ENCODE measurements around the gene SMCO2.

DNA sequence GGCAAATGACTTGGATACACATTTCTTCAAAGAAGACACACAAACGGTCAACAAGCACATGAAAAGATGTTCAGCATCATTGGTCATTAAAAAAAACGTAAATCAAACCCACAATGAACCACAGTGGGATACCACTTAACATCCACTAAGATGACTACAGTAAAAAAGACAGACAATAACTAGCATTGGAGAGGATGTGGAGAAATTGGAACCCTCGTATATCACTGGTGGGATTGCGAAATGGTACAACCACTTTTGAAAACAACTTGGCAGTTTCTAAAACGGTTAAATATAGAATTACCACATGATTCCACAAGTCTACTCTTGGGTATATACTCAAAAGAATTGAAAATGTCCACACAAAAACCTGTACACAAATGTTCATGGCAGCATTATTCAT, 52.2 kb downstream of the SMCO2 start:
- TF ChIP-seq YY1 (IDR thresholded peaks at IDR 0.05; ENCODE audit: low read depth) (0 out of 2 replicates have a peak, but pooled peaks have one; percentile 22), TCF12 (IDR thresholded peaks at IDR 0.05; ENCODE audit: low read depth) (peak; percentile 44; the same call in 1 of the 2 replicates), TEAD4 (IDR thresholded peaks at IDR 0.05) (peak; percentile 47; the same call in 1 of the 2 replicates), CREB1 (IDR thresholded peaks at IDR 0.05; ENCODE audit: low read depth) (no peak), EP300 (IDR thresholded peaks at IDR 0.05; ENCODE audit: borderline replicate concordance) (peak; percentile 80; the same call in 1 of the 2 replicates)
- TF ChIP-seq, protein P1, sequence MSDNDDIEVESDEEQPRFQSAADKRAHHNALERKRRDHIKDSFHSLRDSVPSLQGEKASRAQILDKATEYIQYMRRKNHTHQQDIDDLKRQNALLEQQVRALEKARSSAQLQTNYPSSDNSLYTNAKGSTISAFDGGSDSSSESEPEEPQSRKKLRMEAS (IDR thresholded peaks at IDR 0.05) = no peak
